Glutamatergic neuron (in vitro differentiated cells): ENCODE data around the gene AFF2. TPM values are rescaled to one million over a fixed set of nuclear protein-coding genes. Genes with fewer than 3 reads are reported as not detected.

Experiments used
- DNase-seq: peaks from one replicate; pipeline ENCODE4 v3.0.0; 2022
- H3K27ac Mint-ChIP-seq: one replicate; pipeline ENCODE4 v1.8.0; 2020; ENCODE audit warnings: mild to moderate bottlenecking, mixed read lengths, inconsistent platforms; ENCODE audit not compliant: unreplicated experiment
- H3K27me3 Mint-ChIP-seq: one replicate; pipeline ENCODE4 v1.8.0; 2020; ENCODE audit warnings: mild to moderate bottlenecking, moderate library complexity, mixed read lengths, inconsistent platforms; ENCODE audit not compliant: unreplicated experiment
- H3K36me3 Mint-ChIP-seq: one replicate; pipeline ENCODE4 v1.8.0; 2020; ENCODE audit warnings: mild to moderate bottlenecking, mixed read lengths, inconsistent platforms; ENCODE audit not compliant: unreplicated experiment
- H3K4me1 Mint-ChIP-seq: one replicate; pipeline ENCODE4 v1.8.0; 2020; ENCODE audit warnings: mild to moderate bottlenecking, low read depth, mixed read lengths, inconsistent platforms; ENCODE audit not compliant: unreplicated experiment
- H3K4me3 Mint-ChIP-seq: one replicate; pipeline ENCODE4 v1.8.0; 2020; ENCODE audit warnings: mild to moderate bottlenecking, mixed read lengths, inconsistent platforms; ENCODE audit not compliant: unreplicated experiment
- H3K9me3 Mint-ChIP-seq: one replicate; pipeline ENCODE4 v1.8.0; 2020; ENCODE audit warnings: mild to moderate bottlenecking, moderate library complexity, mixed read lengths, inconsistent platforms; ENCODE audit not compliant: unreplicated experiment
- CTCF ChIP-seq: fragments of 200-600 bp; sonication (generic); IDR thresholded peaks from one replicate; pipeline ENCODE4 v1.5.0; 2021; ENCODE audit not compliant: partially characterized antibody, unreplicated experiment
- total RNA-seq: library from RNA; stranded (reverse); fragmentation: NEBNext Ultra II Directional; extraction: Animal tissue kit (Norgen Biotek cat#: 25700); gene quantifications from one replicate; pipeline ENCODE4 v1.2.1, GENCODE V29; 2021; ENCODE audit not compliant: unreplicated experiment

The AFF2 gene
- total RNA-seq, 1 donor from 2014 or later = 12.2 TPM

GRCh38 chrX:148613636-148614035 is 113.2 kb downstream of the AFF2 start:
- no peak for TF ChIP-seq CTCF
- Mint-ChIP-seq H3K27ac (no peak overlapping the region), H3K36me3 (no peaks in the 10 kb centered on the region), H3K9me3 (no peaks in the 10 kb centered on the region), H3K4me3 (no peak overlapping the region), H3K4me1 (no peaks in the 10 kb centered on the region), H3K27me3 (no peaks in the 10 kb centered on the region)
- DNase-seq = no peak

- no peak overlapping the region for H3K4me3 Mint-ChIP-seq
- no peak for DNase-seq
- no peak overlapping the region for H3K27ac Mint-ChIP-seq
- no peaks in the 10 kb centered on the region for H3K9me3 Mint-ChIP-seq
- H3K27me3 Mint-ChIP-seq = no peaks in the 10 kb centered on the region
- TF ChIP-seq CTCF = no peak
- no peaks in the 10 kb centered on the region for H3K4me1 Mint-ChIP-seq
- no peaks in the 10 kb centered on the region for H3K36me3 Mint-ChIP-seq
Measured at GRCh38 chrX:148615491-148615890, 115.1 kb downstream of the AFF2 start.

DNA sequence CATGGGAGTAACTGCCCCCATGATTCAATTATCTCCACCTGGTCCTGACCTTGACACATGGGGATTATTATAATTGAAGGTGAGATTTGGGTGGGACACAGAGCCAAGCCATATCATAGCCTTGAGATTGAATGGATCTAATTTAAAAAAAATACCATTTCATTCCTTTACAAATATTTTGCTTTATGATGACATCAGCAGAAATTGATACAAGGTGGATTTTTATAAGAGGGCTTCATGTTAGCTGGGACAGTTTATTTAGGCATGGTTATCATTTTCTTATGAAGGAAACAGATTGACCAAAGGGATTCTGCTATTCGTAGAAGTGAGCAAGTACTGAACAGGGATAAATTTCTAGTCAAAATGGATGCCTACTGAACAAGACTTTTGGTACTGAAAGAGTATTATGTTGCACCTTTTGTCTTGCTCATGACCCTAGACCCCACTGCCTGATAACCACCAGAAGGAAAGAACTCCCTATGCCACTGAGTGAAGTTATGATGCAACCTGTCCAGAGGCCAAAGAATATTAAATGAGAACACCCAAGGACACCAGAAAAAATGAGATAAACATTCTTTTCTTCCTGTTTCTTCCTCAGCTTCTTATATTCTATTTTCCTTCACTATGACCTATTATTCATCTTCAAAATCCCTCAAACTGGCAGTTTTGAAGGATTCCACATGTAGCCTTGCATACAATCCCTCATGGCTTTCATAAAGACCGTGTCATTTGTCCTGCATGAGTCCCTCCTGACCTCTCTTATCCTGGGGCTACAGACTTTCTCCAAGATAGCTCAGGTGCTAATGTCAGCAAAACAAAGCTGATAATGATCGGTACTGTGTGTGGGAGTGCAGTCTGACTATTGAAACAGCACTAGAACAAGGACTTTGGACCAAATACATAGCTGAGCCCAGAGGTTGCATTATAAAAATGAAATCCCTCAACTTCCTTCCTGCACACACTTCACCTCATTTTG is 118.3 kb downstream of the AFF2 start:
- H3K9me3 Mint-ChIP-seq = no peaks in the 10 kb centered on the region
- H3K4me1 Mint-ChIP-seq = no peaks in the 10 kb centered on the region
- no peaks in the 10 kb centered on the region for H3K27me3 Mint-ChIP-seq
- no peak overlapping the region for H3K4me3 Mint-ChIP-seq
- H3K36me3 Mint-ChIP-seq = no peaks in the 10 kb centered on the region
- no peak for DNase-seq
- no peak for TF ChIP-seq CTCF
- H3K27ac Mint-ChIP-seq = no peak overlapping the region

DNA sequence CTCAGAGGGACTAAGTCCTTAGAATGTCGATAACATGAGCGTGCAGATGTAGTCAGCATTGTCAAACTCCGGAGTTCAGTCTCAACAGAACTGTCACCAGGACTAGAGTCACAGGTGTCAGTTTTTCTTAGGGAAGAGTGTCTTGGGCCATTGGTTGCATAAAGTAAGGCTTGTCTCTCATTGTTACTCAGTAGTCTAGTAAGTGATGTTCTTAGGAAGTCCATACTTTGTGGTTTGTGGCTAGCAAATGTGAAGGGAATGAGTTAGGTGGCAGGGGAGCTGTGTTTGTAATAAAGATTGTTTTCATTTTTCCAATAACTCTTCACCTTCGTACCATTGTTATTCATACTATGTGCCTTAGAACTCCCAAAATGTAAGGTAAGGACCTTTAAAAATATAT is 119.6 kb downstream of the AFF2 start:
- TF ChIP-seq CTCF = no peak
- Mint-ChIP-seq H3K4me1 (no peaks in the 10 kb centered on the region), H3K36me3 (no peaks in the 10 kb centered on the region), H3K27ac (no peak overlapping the region), H3K9me3 (no peaks in the 10 kb centered on the region), H3K27me3 (no peaks in the 10 kb centered on the region), H3K4me3 (no peak overlapping the region)
- no peak for DNase-seq

DNA sequence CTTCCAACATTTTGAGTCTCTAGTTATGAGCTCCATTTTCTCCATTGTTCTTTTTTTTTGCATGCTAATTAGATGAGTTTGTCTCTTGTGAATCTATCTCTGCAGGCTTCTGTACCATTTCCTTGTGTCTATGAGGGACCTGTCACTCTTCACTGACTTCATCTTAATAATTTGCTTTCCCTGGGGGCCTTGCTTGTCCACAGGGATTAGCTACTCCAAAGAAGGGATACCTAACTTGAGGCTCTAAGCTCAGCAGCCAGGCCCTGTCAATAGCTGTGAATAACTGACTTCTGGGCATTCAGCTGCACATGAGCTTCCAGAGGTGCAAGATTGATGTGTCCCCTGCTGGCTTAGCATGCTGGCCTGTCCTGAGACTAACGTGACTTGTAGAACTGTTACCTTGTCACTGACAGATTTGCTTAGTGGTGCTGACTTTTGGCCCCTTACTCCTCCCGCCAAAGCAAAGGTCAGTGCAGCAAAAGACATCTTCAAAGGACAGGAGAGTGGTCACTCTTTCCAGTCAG is 124.6 kb downstream of the AFF2 start:
- Mint-ChIP-seq H3K4me1 (no peaks in the 10 kb centered on the region), H3K27ac (no peak overlapping the region), H3K4me3 (no peak overlapping the region), H3K9me3 (no peaks in the 10 kb centered on the region), H3K36me3 (no peaks in the 10 kb centered on the region), H3K27me3 (no peaks in the 10 kb centered on the region)
- TF ChIP-seq CTCF = no peak
- no peak for DNase-seq
